Right hindlimb (tissue), 1 donor: Measurements from ENCODE around the gene TMEM132A.
"Not testable (repeated sequence)": the region's sequence is repeated elsewhere in the genome, so short reads cannot be mapped to it uniquely, and the experiment has no call there.

Experiments used
- DNase-seq: peaks from one replicate; pipeline ENCODE4 v3.0.0-alpha.2; 2018

TMEM132A gene

GRCh38 chr11:60964801-60965200 lies 40.5 kb downstream of the TMEM132A start:
- DNase-seq = no peak

- no peak for DNase-seq
These were observed 42.6 kb downstream of the TMEM132A start for GRCh38 chr11:60966890-60967289.

GRCh38 chr11:60968223-60968622 lies 44.0 kb downstream of the TMEM132A start:
- no peak for DNase-seq

- DNase-seq = no peak
These were observed 46.1 kb downstream of the TMEM132A start for GRCh38 chr11:60970369-60970774.

- DNase-seq = no peak
These were observed 46.6 kb downstream of the TMEM132A start for GRCh38 chr11:60970890-60971289.

GRCh38 chr11:60971520-60971919 lies 47.3 kb downstream of the TMEM132A start, which contains the start of gene CD6:
Gene CD6, plus strand, starts transcription at chr11:60971680. Its CDS starts 186 bp downstream, at chr11:60971866.
- DNase-seq = no peak

- DNase-seq = no peak
These were observed 48.1 kb downstream of the TMEM132A start for GRCh38 chr11:60972182-60973030.

- no peak for DNase-seq
These were observed 49.4 kb downstream of the TMEM132A start for GRCh38 chr11:60973699-60974098.

GRCh38 chr11:60974316-60974715 lies 50.1 kb downstream of the TMEM132A start:
- not testable (repeated sequence) for DNase-seq

GRCh38 chr11:60974726-60975125 lies 50.5 kb downstream of the TMEM132A start:
- DNase-seq = no peak

- no peak for DNase-seq
These were observed 53.0 kb downstream of the TMEM132A start for GRCh38 chr11:60977224-60977623.

- no peak for DNase-seq
These were observed 53.6 kb downstream of the TMEM132A start for GRCh38 chr11:60977836-60978235.

- DNase-seq = peak; percentile 58
These were observed 54.5 kb downstream of the TMEM132A start for GRCh38 chr11:60978546-60979380.

GRCh38 chr11:60981515-60981914 lies 57.3 kb downstream of the TMEM132A start:
- no peak for DNase-seq

GRCh38 chr11:60982184-60982583 lies 57.9 kb downstream of the TMEM132A start:
- DNase-seq = no peak

GRCh38 chr11:60984149-60984548 lies 59.9 kb downstream of the TMEM132A start:
- DNase-seq = no peak

GRCh38 chr11:60984636-60985035 lies 60.4 kb downstream of the TMEM132A start:
- DNase-seq = no peak

- DNase-seq = no peak
These were observed 61.2 kb downstream of the TMEM132A start for GRCh38 chr11:60985501-60985900.

GRCh38 chr11:60985991-60986915 lies 62.0 kb downstream of the TMEM132A start:
- no peak for DNase-seq
